ENCODE results near the gene SORBS2.
"Not testable (repeated sequence)": the region's sequence is repeated elsewhere in the genome, so short reads cannot be mapped to it uniquely, and the experiment has no call there.

The SORBS2 gene

GRCh38 chr4:185711726-185712125 lies 100.3 kb downstream of the SORBS2 start:
- DNase-seq (ENCODE audit: low read depth) = no peak

GRCh38 chr4:185710487-185710995 lies 101.5 kb downstream of the SORBS2 start:
- DNase-seq (ENCODE audit: low read depth) = no peak

GRCh38 chr4:185709802-185710486 lies 102.0 kb downstream of the SORBS2 start:
- DNase-seq (ENCODE audit: low read depth) = no peak

GRCh38 chr4:185708348-185708747 lies 103.6 kb downstream of the SORBS2 start:
- no peak for DNase-seq (ENCODE audit: low read depth)

- DNase-seq (ENCODE audit: low read depth) = not testable (repeated sequence)
Measured at GRCh38 chr4:185707622-185708021, 104.4 kb downstream of the SORBS2 start.

GRCh38 chr4:185702147-185702663 lies 109.8 kb downstream of the SORBS2 start:
- no peak for DNase-seq (ENCODE audit: low read depth)

GRCh38 chr4:185700630-185701029 lies 111.4 kb downstream of the SORBS2 start:
- DNase-seq (ENCODE audit: low read depth) = no peak

GRCh38 chr4:185700048-185700447 lies 111.9 kb downstream of the SORBS2 start:
- DNase-seq (ENCODE audit: low read depth) = no peak

- no peak for DNase-seq (ENCODE audit: low read depth)
Measured at GRCh38 chr4:185697488-185697887, 114.5 kb downstream of the SORBS2 start.

GRCh38 chr4:185695743-185696142 lies 116.3 kb downstream of the SORBS2 start:
- DNase-seq (ENCODE audit: low read depth) = no peak

- no peak for DNase-seq (ENCODE audit: low read depth)
Measured at GRCh38 chr4:185693548-185694215, 118.3 kb downstream of the SORBS2 start.

- DNase-seq (ENCODE audit: low read depth) = no peak
Measured at GRCh38 chr4:185689407-185689806, 122.6 kb downstream of the SORBS2 start.

GRCh38 chr4:185685804-185686203 lies 126.2 kb downstream of the SORBS2 start:
- no peak for DNase-seq (ENCODE audit: low read depth)

- DNase-seq (ENCODE audit: low read depth) = no peak
Measured at GRCh38 chr4:185683896-185684295, 128.1 kb downstream of the SORBS2 start.

GRCh38 chr4:185683222-185683621 lies 128.8 kb downstream of the SORBS2 start:
- DNase-seq (ENCODE audit: low read depth) = no peak

- no peak for DNase-seq (ENCODE audit: low read depth)
Measured at GRCh38 chr4:185682236-185682635, 129.8 kb downstream of the SORBS2 start.

- no peak for DNase-seq (ENCODE audit: low read depth)
Measured at GRCh38 chr4:185681604-185682003, 130.4 kb downstream of the SORBS2 start.

GRCh38 chr4:185680617-185681016 lies 131.4 kb downstream of the SORBS2 start:
- no peak for DNase-seq (ENCODE audit: low read depth)

GRCh38 chr4:185679523-185679922 lies 132.5 kb downstream of the SORBS2 start:
- DNase-seq (ENCODE audit: low read depth) = no peak

- no peak for DNase-seq (ENCODE audit: low read depth)
Measured at GRCh38 chr4:185677637-185678314, 134.2 kb downstream of the SORBS2 start.

GRCh38 chr4:185672618-185673017 lies 139.4 kb downstream of the SORBS2 start:
- no peak for DNase-seq (ENCODE audit: low read depth)

GRCh38 chr4:185672151-185672550 lies 139.8 kb downstream of the SORBS2 start:
- DNase-seq (ENCODE audit: low read depth) = no peak

- no peak for DNase-seq (ENCODE audit: low read depth)
Measured at GRCh38 chr4:185671496-185671895, 140.5 kb downstream of the SORBS2 start.
